HG03064 (cell line): ENCODE data around the gene MEGF11.
"Not testable (repeated sequence)": the region's sequence is repeated elsewhere in the genome, so short reads cannot be mapped to it uniquely, and the experiment has no call there.

Experiments used
- ATAC-seq: cut with Tn5 transposase; IDR thresholded peaks from one replicate; pipeline ENCODE4 v1.9.1; 2021; ENCODE audit warnings: low read depth; ENCODE audit not compliant: unreplicated experiment

MEGF11 gene

GRCh38 chr15:66278056-66278455, 24.5 kb upstream of the MEGF11 start:
- no peak for ATAC-seq

GRCh38 chr15:66276546-66276945, 23.0 kb upstream of the MEGF11 start:
- no peak for ATAC-seq

GRCh38 chr15:66275352-66275751, 21.8 kb upstream of the MEGF11 start:
- ATAC-seq, result no peak

- ATAC-seq, result no peak
These were observed 17.4 kb upstream of the MEGF11 start for GRCh38 chr15:66270932-66271331.

GRCh38 chr15:66269326-66270090, 16.0 kb upstream of the MEGF11 start:
- no peak for ATAC-seq

- no peak for ATAC-seq
These were observed 11.4 kb upstream of the MEGF11 start for GRCh38 chr15:66264859-66265513.

- ATAC-seq, result not testable (repeated sequence)
These were observed 9.3 kb upstream of the MEGF11 start for GRCh38 chr15:66262837-66263236.

GRCh38 chr15:66261056-66261455, 7.5 kb upstream of the MEGF11 start:
- ATAC-seq, result no peak

- ATAC-seq, result no peak
These were observed 3.1 kb upstream of the MEGF11 start for GRCh38 chr15:66256692-66257091.

- no peak for ATAC-seq
These were observed 1.6 kb upstream of the MEGF11 start for GRCh38 chr15:66254951-66255676.

- ATAC-seq, result no peak
These were observed 770 bp upstream of the MEGF11 start for GRCh38 chr15:66254089-66254950.

- no peak for ATAC-seq
These were observed 699 bp downstream of the MEGF11 start for GRCh38 chr15:66252685-66253417.

GRCh38 chr15:66251790-66252684, 1.5 kb downstream of the MEGF11 start:
- ATAC-seq, result no peak

- ATAC-seq, result no peak
These were observed 2.3 kb downstream of the MEGF11 start for GRCh38 chr15:66251065-66251789.

GRCh38 chr15:66249605-66250174, 3.9 kb downstream of the MEGF11 start:
- ATAC-seq, result no peak

GRCh38 chr15:66246937-66247336, 6.6 kb downstream of the MEGF11 start:
- ATAC-seq, result no peak

- not testable (repeated sequence) for ATAC-seq
These were observed 7.7 kb downstream of the MEGF11 start for GRCh38 chr15:66245832-66246231.

- ATAC-seq, result no peak
These were observed 11.7 kb downstream of the MEGF11 start for GRCh38 chr15:66241908-66242285.
